ENCODE results near the gene CHSY1.

DNA sequence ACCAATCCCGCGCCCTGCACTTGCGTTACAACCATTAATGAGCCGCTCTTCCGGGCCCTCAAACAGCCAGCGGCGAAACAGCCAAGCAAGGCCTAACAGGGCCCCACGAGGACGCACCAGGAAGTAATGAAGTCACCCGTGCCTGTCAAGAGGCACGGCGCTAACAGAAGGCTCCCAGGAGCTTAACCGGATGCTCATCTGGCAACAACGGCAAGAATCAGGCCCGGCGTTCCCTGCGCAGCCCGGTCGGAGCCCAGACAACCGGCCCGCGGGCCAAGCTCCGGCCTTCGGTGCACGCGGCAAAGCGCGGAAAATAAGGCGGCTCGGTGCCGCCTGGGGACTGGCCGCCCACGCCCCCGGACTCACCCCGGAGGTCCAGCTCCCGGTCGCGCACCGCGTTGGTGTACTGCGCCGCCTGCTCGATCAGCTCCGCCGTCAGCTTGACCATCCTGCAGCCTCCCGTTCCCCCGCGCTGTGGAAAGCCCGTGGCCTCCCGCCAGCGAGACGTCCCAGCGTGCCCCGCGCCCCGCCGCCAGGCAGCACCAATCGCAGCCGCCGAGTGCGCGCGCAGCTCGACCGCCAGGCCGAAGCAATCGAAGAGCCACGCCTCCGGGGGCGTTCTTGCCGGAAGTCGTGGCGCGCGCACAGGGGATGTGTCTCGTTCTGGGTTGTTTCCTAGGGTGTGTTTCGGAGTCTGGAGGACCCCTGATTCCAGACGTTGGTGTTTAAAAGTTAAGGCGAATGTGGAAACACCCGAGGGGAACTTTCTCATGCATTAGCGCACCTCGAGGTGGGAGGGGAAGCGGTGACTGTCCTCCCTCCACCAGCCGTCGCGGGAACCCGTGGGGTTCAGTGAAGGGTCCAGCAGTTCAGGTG is 43.1 kb upstream of the CHSY1 start, which contains the start of gene SNRPA1:
- TF ChIP-seq CTCF (conservative IDR thresholded peaks at IDR 0.05; ENCODE audit: low read length) (no peak), EZH2phosphoT487 (IDR thresholded peaks at IDR 0.05; ENCODE audit: borderline replicate concordance, low read depth, low read length) (no peak)
